KMS-11 (cell line): ENCODE results near the gene KIAA1586.

Experiments used
- H2AFZ ChIP-seq: fragments of 200-600 bp; sonication (generic); 2 replicates; pipeline ENCODE4 v1.6.1; 2016; ENCODE audit warnings: antibody characterized with exemption, mixed run types, low read depth
- H3K27ac ChIP-seq: fragments of 200-600 bp; sonication (generic); 2 replicates; pipeline ENCODE4 v1.6.1; 2016; ENCODE audit warnings: mild to moderate bottlenecking, mixed run types
- H3K27me3 ChIP-seq: fragments of 200-600 bp; sonication (generic); 2 replicates; pipeline ENCODE4 v1.6.1; 2017; ENCODE audit warnings: mild to moderate bottlenecking, low read depth, mixed run types, moderate library complexity; ENCODE audit not compliant: insufficient read depth
- H3K36me3 ChIP-seq: fragments of 200-600 bp; sonication (generic); 2 replicates; pipeline ENCODE4 v1.6.1; 2017; ENCODE audit warnings: mild to moderate bottlenecking, mixed run types; ENCODE audit not compliant: insufficient read depth
- H3K4me1 ChIP-seq: fragments of 200-600 bp; sonication (generic); 2 replicates; pipeline ENCODE4 v1.6.1; 2016; ENCODE audit warnings: mild to moderate bottlenecking, low read depth, mixed run types; ENCODE audit not compliant: poor library complexity, severe bottlenecking
- H3K4me2 ChIP-seq: fragments of 200-600 bp; sonication (generic); 2 replicates; pipeline ENCODE4 v1.7.0; 2016; ENCODE audit warnings: mild to moderate bottlenecking, mixed run types
- H3K4me3 ChIP-seq: fragments of 200-600 bp; sonication (generic); IDR thresholded peaks from 2 replicates; pipeline ENCODE4 v1.6.1; 2017; ENCODE audit warnings: low read depth, low read length, mixed read lengths; ENCODE audit not compliant: insufficient read depth
- H3K79me2 ChIP-seq: fragments of 200-600 bp; sonication (generic); 2 replicates; pipeline ENCODE4 v1.6.1; 2016; ENCODE audit warnings: low read depth, mixed run types; ENCODE audit not compliant: insufficient read depth
- H3K9ac ChIP-seq: fragments of 200-600 bp; sonication (generic); 2 replicates; pipeline ENCODE4 v1.6.1; 2016; ENCODE audit warnings: mild to moderate bottlenecking, mixed run types
- H4K20me1 ChIP-seq: fragments of 200-600 bp; sonication (generic); 2 replicates; pipeline ENCODE4 v1.6.1; 2016; ENCODE audit warnings: mild to moderate bottlenecking, mixed run types; ENCODE audit not compliant: insufficient read depth
- TF ChIP-seq, protein P1 (sequence below): fragments of 200-600 bp; sonication (generic); conservative IDR thresholded peaks from 2 replicates; pipeline ENCODE4 v1.6.1; 2017; ENCODE audit warnings: low read depth, mild to moderate bottlenecking, antibody characterized with exemption, low read length, moderate library complexity, mixed read lengths

KIAA1586 gene

DNA sequence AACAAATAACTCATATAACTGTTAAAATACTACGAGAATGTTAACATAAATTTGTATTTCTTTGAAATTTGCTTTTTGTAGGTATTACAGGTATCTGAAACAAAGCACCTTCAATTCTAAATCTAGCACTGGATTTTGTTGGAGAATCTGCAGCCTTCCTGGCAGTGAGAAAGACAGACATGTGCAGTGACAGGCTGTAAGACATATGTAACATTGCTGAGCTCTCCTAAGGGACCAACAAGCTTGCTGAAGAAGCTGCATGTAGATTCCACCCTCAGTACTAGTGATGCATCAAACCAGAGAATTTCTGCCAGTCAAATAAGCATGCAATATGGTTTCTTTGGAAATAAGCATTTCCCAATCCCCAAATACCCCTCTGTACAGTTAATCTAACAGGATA is 20.5 kb upstream of the KIAA1586 start:
- Histone ChIP-seq H3K79me2 (no peaks in the 10 kb centered on the region), H3K36me3 (no peaks in the 10 kb centered on the region), H4K20me1 (no peaks in the 10 kb centered on the region), H3K27me3 (no peaks in the 10 kb centered on the region), H3K27ac (no peak overlapping the region), H3K4me1 (peaks cover 4% of the 10 kb centered on the region), H3K4me3 (no peak overlapping the region), H2AFZ (no peak overlapping the region), H3K4me2 (no peak overlapping the region), H3K9ac (no peak overlapping the region)
- TF ChIP-seq, protein P1, sequence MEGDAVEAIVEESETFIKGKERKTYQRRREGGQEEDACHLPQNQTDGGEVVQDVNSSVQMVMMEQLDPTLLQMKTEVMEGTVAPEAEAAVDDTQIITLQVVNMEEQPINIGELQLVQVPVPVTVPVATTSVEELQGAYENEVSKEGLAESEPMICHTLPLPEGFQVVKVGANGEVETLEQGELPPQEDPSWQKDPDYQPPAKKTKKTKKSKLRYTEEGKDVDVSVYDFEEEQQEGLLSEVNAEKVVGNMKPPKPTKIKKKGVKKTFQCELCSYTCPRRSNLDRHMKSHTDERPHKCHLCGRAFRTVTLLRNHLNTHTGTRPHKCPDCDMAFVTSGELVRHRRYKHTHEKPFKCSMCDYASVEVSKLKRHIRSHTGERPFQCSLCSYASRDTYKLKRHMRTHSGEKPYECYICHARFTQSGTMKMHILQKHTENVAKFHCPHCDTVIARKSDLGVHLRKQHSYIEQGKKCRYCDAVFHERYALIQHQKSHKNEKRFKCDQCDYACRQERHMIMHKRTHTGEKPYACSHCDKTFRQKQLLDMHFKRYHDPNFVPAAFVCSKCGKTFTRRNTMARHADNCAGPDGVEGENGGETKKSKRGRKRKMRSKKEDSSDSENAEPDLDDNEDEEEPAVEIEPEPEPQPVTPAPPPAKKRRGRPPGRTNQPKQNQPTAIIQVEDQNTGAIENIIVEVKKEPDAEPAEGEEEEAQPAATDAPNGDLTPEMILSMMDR, result no peak

DNA sequence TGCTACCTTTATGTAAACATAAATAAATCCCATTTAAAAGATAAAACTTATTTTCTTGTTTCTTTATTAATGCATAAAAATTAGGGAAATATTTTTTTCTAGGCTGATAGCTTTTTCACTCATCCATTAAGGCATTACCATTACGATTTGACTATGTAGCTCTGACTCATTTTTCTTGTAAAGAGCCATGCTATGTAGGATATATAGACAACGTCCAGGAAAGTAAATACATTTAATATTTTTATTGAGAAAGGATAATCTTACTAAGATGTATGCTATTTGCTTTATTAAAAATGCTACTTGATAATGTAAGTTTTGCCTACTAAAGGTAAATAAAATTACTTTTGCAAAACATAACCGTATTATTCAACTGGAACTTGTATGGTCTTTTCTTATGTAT is 19.2 kb upstream of the KIAA1586 start:
- Histone ChIP-seq H3K4me3 (no peak overlapping the region), H3K4me2 (no peak overlapping the region), H3K36me3 (no peaks in the 10 kb centered on the region), H4K20me1 (no peaks in the 10 kb centered on the region), H2AFZ (no peak overlapping the region), H3K9ac (no peak overlapping the region), H3K27ac (no peak overlapping the region), H3K27me3 (no peaks in the 10 kb centered on the region), H3K79me2 (no peaks in the 10 kb centered on the region), H3K4me1 (no peaks in the 10 kb centered on the region)
- TF ChIP-seq, protein P1, result no peak

DNA sequence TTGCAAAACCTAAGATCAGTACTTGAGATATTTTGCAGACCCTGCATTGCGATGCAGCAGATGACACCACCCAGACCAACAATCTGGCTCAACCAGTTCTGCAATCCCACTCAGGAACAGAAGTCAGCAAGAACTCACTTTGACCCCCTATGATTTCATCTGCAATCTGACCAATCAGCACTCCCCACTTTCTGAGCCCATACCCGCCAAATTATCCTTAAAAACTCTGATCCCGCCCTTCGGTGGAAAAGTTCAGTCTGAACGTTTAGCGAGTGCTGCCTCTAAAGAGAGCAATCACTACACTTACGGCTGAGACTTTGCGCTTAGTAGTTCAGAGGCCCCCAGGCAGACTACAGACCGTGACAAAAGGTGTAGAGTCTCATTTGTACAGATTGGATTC is 17.3 kb upstream of the KIAA1586 start:
- Histone ChIP-seq H2AFZ (no peak overlapping the region), H3K36me3 (no peaks in the 10 kb centered on the region), H3K4me3 (no peak overlapping the region), H3K79me2 (no peaks in the 10 kb centered on the region), H3K9ac (no peak overlapping the region), H3K27me3 (no peaks in the 10 kb centered on the region), H3K4me2 (no peak overlapping the region), H3K4me1 (peaks cover 14% of the 10 kb centered on the region), H4K20me1 (no peaks in the 10 kb centered on the region), H3K27ac (no peak overlapping the region)
- TF ChIP-seq, protein P1, result no peak

DNA sequence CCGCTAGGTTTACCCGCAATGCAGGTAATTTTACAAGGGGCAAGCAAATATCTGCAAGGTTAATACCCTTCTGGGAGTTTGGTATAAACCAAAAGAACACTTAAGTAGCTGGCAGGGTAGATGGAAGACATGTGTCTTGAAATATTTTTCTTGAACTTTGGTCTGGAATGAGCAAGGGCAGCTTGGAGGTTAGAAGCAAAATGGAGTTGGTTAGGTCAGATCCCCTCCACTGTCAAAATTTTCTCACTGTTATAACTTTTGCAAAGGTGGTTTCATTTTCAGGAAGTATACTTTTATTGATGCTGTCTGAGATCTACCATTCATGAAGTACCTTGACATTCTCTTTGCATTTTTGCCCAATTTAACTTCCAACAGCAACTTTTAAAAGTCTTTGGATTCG is 13.3 kb upstream of the KIAA1586 start:
- Histone ChIP-seq H3K9ac (no peak overlapping the region), H4K20me1 (no peaks in the 10 kb centered on the region), H2AFZ (no peak overlapping the region), H3K4me3 (no peak overlapping the region), H3K4me1 (peaks cover 47% of the 10 kb centered on the region), H3K27me3 (no peaks in the 10 kb centered on the region), H3K4me2 (no peak overlapping the region), H3K27ac (no peak overlapping the region), H3K79me2 (no peaks in the 10 kb centered on the region), H3K36me3 (no peaks in the 10 kb centered on the region)
- TF ChIP-seq, protein P1, result no peak
